Measurements from ENCODE around the gene KDM4C. TPM values are rescaled to one million over a fixed set of nuclear protein-coding genes. Genes with fewer than 3 reads are reported as not detected.
A peak's percentile ranks its signal among the peaks of the same experiment; 100 is the strongest.

The KDM4C gene
- total and polyA plus RNA-seq, 2 of the 13 experiments (the other 11 are each of a cell fraction or from before 2014, with no cell fraction given) = 19.4 to 23.6 TPM

DNA sequence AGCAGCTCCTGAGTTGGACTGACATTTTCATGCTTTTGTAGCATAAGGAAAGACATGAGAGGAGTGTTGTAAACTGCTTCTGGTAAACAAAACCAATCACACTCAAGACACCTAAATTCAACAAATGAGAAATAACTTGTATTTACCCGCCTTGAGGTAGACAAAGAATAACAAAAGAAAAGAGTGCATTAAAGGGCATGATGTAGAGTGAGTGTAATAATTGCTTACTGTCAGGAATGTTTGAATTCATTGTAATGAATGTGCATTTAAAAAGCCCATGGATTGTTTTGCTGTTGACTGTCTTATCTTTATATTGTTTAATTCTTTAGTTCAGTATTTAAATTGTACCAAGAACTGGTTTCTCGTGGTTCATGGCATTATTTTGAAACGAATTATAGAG lies 61.8 kb downstream of the KDM4C start:
- H3K9me3 ChIP-seq (ENCODE audit: low read length) = no peaks in the 10 kb centered on the region
- no peak overlapping the region for H3K4me3 ChIP-seq (replicated peaks in 1 of 3; ENCODE audit: insufficient read depth in 1 of 3, low read depth in 2 of 3, low read length in 3 of 3)
- no peak overlapping the region for H2AFZ ChIP-seq (ENCODE audit: low read length)
- no peak for TF ChIP-seq NR1H2 (CRISPR knock-in tag; IDR thresholded peaks at IDR 0.05; ENCODE audit: borderline replicate concordance, low read depth)
- no peak for TF ChIP-seq EEA1 (CRISPR knock-in tag; IDR thresholded peaks at IDR 0.05; ENCODE audit: borderline replicate concordance)
- no peak for TF ChIP-seq ZNF230 (CRISPR knock-in tag; IDR thresholded peaks at IDR 0.05)
- no peak for TF ChIP-seq KLF9 (CRISPR knock-in tag; IDR thresholded peaks at IDR 0.05; ENCODE audit: low read depth)
- no peak for TF ChIP-seq RXRA (CRISPR knock-in tag; IDR thresholded peaks at IDR 0.05)
- TF ChIP-seq ZFP37 (CRISPR knock-in tag; IDR thresholded peaks at IDR 0.05; ENCODE audit: borderline replicate concordance) = no peak
- no peak for TF ChIP-seq SMYD3 (CRISPR knock-in tag; IDR thresholded peaks at IDR 0.05)
- TF ChIP-seq, protein P1, sequence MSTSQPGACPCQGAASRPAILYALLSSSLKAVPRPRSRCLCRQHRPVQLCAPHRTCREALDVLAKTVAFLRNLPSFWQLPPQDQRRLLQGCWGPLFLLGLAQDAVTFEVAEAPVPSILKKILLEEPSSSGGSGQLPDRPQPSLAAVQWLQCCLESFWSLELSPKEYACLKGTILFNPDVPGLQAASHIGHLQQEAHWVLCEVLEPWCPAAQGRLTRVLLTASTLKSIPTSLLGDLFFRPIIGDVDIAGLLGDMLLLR (CRISPR knock-in tag; IDR thresholded peaks at IDR 0.05) = no peak
- TF ChIP-seq, protein P2, sequence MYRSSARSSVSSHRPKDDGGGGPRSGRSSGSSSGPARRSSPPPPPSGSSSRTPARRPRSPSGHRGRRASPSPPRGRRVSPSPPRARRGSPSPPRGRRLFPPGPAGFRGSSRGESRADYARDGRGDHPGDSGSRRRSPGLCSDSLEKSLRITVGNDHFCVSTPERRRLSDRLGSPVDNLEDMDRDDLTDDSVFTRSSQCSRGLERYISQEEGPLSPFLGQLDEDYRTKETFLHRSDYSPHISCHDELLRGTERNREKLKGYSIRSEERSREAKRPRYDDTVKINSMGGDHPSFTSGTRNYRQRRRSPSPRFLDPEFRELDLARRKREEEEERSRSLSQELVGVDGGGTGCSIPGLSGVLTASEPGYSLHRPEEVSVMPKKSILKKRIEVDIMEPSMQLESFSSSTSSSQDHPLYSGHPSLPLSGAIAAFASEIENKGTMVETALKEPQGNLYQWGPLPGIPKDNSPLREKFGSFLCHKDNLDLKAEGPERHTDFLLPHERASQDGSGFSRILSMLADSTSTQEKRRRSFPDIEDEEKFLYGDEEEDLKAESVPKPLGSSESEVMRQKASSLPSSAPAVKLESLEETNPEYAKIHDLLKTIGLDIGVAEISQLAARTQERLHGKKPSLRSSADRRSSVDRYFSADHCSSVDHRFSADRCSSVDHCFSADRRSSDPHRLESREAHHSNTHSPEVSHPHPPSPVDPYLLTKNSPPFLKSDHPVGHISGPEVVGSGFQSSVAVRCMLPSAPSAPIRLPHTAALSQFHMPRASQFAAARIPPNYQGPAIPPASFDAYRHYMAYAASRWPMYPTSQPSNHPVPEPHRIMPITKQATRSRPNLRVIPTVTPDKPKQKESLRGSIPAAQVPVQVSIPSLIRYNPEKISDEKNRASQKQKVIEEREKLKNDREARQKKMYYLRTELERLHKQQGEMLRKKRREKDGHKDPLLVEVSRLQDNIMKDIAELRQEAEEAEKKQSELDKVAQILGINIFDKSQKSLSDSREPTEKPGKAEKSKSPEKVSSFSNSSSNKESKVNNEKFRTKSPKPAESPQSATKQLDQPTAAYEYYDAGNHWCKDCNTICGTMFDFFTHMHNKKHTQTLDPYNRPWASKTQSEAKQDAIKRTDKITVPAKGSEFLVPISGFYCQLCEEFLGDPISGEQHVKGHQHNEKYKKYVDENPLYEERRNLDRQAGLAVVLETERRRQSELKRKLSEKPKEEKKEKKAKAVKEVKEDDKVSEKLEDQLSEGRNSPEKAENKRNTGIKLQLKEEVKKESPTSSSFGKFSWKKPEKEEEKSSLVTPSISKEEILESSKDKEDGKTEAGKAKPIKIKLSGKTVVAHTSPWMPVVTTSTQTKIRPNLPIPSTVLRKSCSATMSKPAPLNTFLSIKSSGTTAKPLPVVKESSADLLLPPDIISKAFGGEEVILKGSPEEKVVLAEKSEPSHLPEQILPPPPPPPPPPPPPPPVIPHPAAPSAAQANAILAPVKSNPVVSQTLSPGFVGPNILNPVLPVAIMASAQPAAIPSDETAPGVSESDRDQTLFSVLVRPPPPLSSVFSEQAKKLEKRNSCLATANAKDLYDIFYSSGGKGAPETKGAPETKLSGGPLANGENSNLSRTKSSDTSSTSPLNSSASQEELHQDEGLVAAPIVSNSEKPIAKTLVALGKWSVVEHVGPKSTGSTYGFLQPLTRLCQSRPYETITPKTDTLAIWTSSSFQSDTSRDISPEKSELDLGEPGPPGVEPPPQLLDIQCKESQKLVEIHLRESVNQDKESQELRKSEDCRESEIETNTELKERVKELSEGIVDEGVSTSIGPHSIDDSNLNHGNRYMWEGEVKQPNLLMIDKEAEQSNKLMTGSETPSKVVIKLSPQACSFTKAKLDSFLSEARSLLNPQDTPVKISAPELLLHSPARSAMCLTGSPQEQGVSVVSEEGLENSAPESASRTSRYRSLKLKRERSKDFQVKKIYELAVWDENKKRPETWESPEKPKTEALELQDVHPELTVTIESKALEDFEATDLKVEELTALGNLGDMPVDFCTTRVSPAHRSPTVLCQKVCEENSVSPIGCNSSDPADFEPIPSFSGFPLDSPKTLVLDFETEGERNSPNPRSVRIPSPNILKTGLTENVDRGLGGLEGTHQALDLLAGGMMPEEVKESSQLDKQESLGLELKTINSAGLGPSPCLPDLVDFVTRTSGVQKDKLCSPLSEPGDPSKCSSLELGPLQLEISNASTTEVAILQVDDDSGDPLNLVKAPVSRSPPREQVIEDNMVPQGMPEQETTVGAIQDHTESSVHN (CRISPR knock-in tag; IDR thresholded peaks at IDR 0.05) = no peak
- TF ChIP-seq, protein P3, sequence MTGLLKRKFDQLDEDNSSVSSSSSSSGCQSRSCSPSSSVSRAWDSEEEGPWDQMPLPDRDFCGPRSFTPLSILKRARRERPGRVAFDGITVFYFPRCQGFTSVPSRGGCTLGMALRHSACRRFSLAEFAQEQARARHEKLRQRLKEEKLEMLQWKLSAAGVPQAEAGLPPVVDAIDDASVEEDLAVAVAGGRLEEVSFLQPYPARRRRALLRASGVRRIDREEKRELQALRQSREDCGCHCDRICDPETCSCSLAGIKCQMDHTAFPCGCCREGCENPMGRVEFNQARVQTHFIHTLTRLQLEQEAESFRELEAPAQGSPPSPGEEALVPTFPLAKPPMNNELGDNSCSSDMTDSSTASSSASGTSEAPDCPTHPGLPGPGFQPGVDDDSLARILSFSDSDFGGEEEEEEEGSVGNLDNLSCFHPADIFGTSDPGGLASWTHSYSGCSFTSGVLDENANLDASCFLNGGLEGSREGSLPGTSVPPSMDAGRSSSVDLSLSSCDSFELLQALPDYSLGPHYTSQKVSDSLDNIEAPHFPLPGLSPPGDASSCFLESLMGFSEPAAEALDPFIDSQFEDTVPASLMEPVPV (CRISPR knock-in tag; IDR thresholded peaks at IDR 0.05) = no peak
- peaks cover 22% of the 10 kb centered on the region for H3K4me1 ChIP-seq (ENCODE audit: insufficient read depth, low read length)
- BruUV-seq (replicated peaks) = no TSS peak
- H3K27ac ChIP-seq (ENCODE audit: extremely low read length, insufficient read depth, low read length) = peak overlapping the region; percentile 4
- H3K36me3 ChIP-seq (replicated peaks in 1 of 2; ENCODE audit: control insufficient read depth in 1 of 2, insufficient read depth in 2 of 2, low read length in 2 of 2) = peaks cover 4 to 21% of the 10 kb centered on the region in 2 experiments
- POLR2A ChIA-PET = interaction anchor here (1.0 kb wide), 1 partner anchor 104 kb away, joined by 3 read pairs; no protein-coding TSS in a partner anchor
- intact Hi-C loops (cut with micrococcal nuclease; ENCODE audit: unreplicated experiment) = loop anchor here (5.0 kb wide), 1 partner anchor 62 kb away; the partner anchor contains the start of gene KDM4C
- no peaks in the 10 kb centered on the region for H3K27me3 ChIP-seq (ENCODE audit: control insufficient read depth in 1 of 2, insufficient read depth in 2 of 2, low read length in 2 of 2)
- CTCF ChIA-PET (ENCODE audit: low intra/inter-chr PET ratio, low total read pairs) = no interaction called here
- H3K4me2 ChIP-seq (ENCODE audit: low read depth, low read length) = no peak overlapping the region
- in situ Hi-C loops (cut with HindIII; ENCODE audit: extremely low pct_ligation_motif_present, low pct_unique_long_range_greater_than_20kb) = no loop called here
- DNase-seq (ENCODE audit: low spot score) (no peak), ATAC-seq (no peak), FAIRE-seq (no peak)
- WGBS (ENCODE audit: low lambda C conversion rate) = 97% methylated on average over 3 of the region's 3 CpGs
- no peaks in the 10 kb centered on the region for H3K79me2 ChIP-seq (ENCODE audit: insufficient read depth, low read length)
- H4K20me1 ChIP-seq (ENCODE audit: insufficient read depth, low read length) = no peaks in the 10 kb centered on the region
- no peak overlapping the region for H3K9ac ChIP-seq (ENCODE audit: insufficient read depth, low read depth, low read length)
